ENCODE measurements around the gene ZNF221. TPM values are rescaled to one million over a fixed set of nuclear protein-coding genes. Genes with fewer than 3 reads are reported as not detected.

ZNF221 gene
- total RNA-seq, 1 donor from 2014 or later: 6.1 TPM

DNA sequence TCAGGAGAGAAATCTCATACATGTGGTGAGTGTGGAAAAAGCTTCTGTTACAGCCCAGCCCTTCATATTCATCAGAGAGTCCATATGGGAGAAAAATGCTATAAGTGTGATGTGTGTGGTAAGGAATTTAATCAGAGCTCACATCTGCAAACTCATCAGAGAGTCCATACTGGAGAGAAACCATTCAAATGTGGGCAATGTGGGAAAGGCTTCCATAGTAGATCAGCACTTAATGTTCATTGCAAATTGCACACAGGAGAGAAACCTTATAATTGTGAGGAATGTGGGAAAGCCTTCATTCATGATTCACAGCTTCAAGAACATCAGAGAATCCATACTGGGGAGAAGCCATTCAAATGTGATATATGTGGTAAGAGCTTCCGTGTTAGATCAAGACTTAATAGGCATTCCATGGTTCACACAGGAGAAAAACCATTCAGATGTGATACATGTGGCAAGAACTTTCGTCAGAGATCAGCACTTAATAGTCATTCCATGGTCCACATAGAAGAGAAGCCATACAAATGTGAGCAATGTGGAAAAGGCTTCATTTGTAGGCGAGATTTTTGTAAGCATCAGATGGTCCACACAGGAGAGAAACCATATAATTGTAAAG, 15.2 kb downstream of the ZNF221 start:
- TF ChIP-seq, protein P1, sequence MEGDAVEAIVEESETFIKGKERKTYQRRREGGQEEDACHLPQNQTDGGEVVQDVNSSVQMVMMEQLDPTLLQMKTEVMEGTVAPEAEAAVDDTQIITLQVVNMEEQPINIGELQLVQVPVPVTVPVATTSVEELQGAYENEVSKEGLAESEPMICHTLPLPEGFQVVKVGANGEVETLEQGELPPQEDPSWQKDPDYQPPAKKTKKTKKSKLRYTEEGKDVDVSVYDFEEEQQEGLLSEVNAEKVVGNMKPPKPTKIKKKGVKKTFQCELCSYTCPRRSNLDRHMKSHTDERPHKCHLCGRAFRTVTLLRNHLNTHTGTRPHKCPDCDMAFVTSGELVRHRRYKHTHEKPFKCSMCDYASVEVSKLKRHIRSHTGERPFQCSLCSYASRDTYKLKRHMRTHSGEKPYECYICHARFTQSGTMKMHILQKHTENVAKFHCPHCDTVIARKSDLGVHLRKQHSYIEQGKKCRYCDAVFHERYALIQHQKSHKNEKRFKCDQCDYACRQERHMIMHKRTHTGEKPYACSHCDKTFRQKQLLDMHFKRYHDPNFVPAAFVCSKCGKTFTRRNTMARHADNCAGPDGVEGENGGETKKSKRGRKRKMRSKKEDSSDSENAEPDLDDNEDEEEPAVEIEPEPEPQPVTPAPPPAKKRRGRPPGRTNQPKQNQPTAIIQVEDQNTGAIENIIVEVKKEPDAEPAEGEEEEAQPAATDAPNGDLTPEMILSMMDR (IDR thresholded peaks at IDR 0.05; ENCODE audit: insufficient read depth, low read length, severe bottlenecking): no peak
- no peaks in the 10 kb centered on the region for H3K27me3 ChIP-seq (ENCODE audit: control insufficient read depth, insufficient read depth, low read length)
- no peak for DNase-seq (ENCODE audit: low read depth)
- no peak for FAIRE-seq
- H3K4me3 ChIP-seq (ENCODE audit: low read depth, low read length): no peak overlapping the region
- H3K36me3 ChIP-seq (ENCODE audit: control insufficient read depth, insufficient read depth, low read length): peaks cover 2% of the 10 kb centered on the region

DNA sequence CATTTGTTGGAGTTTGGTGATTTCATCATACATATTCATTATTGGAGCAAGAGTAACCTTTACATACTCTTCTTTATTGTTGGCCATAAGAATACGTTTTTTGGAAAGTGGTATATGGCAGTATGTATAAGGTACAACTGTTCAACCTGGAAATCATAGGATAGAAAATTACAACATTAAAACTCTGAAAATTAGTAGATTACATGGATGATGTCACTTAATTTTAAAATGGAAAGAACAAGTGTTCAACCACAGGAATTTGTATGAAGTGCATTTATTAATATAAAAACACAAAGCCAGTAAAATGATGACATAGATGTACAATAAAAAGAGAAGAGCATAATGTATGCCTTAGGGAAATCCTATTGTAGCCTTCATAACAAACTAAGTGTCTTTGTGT, 25.7 kb downstream of the ZNF221 start:
- no peaks in the 10 kb centered on the region for H3K27me3 ChIP-seq (ENCODE audit: control insufficient read depth, insufficient read depth, low read length)
- no peak for DNase-seq (ENCODE audit: low read depth)
- FAIRE-seq: no peak
- H3K36me3 ChIP-seq (ENCODE audit: control insufficient read depth, insufficient read depth, low read length): no peaks in the 10 kb centered on the region
- TF ChIP-seq, protein P1 (IDR thresholded peaks at IDR 0.05; ENCODE audit: insufficient read depth, low read length, severe bottlenecking): no peak
- H3K4me3 ChIP-seq (ENCODE audit: low read depth, low read length): no peak overlapping the region

DNA sequence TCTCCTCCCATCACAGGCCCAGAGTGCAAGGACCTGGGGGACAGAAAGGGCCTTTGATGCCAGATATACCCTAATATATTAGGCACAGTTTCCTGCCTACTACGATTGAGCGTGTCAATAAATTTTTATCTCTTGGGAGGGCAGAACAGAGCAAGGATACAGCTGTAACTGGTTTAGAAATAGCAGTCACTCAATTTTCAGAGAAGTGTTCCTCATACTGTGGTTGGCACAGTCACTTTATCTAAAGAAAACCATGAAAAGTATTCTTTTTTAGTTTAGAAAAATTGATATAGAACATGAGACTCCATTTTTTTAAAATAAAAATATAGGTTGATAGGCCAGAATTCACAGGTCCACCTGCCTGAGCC, 32.5 kb downstream of the ZNF221 start:
- DNase-seq (ENCODE audit: low read depth): no peak
- FAIRE-seq: no peak
- Histone ChIP-seq H3K4me3 (ENCODE audit: low read depth, low read length) (peak overlapping the region; percentile 88), H3K27me3 (ENCODE audit: control insufficient read depth, insufficient read depth, low read length) (no peaks in the 10 kb centered on the region), H3K36me3 (ENCODE audit: control insufficient read depth, insufficient read depth, low read length) (no peaks in the 10 kb centered on the region)
- TF ChIP-seq, protein P1 (IDR thresholded peaks at IDR 0.05; ENCODE audit: insufficient read depth, low read length, severe bottlenecking): no peak

- no peaks in the 10 kb centered on the region for H3K27me3 ChIP-seq (ENCODE audit: control insufficient read depth, insufficient read depth, low read length)
- peak; percentile 94 for DNase-seq (ENCODE audit: low read depth)
- TF ChIP-seq, protein P1 (IDR thresholded peaks at IDR 0.05; ENCODE audit: insufficient read depth, low read length, severe bottlenecking): no peak
- H3K4me3 ChIP-seq (ENCODE audit: low read depth, low read length): peak within 1 kb of the TSS; percentile 88
- peak; percentile 95 for FAIRE-seq
- no peaks in the 10 kb centered on the region for H3K36me3 ChIP-seq (ENCODE audit: control insufficient read depth, insufficient read depth, low read length)
Observed at GRCh38 chr19:43983912-43984686, 33.1 kb downstream of the ZNF221 start, which contains the start of gene ZNF155. Gene ZNF155, plus strand, starts transcription at chr19:43984188. Its CDS starts 4,356 bp downstream, at chr19:43988544.

DNA sequence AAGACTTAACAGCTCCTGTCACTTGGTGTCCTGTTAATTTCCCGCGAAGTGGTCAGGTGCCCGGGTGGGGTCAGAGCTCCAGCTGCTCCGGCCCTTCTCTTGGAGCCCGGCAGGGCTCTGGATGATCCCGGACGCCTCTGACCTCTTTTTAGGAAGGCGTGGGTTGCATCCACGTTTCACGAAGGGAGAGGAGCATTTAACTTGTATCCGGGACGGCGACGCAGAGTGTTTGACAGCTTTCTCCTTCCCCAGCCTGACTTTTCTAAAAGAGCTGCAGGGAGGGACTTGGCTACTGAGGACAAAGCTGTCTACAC, 33.6 kb downstream of the ZNF221 start:
- FAIRE-seq (no peak), DNase-seq (ENCODE audit: low read depth) (no peak)
- Histone ChIP-seq H3K4me3 (ENCODE audit: low read depth, low read length) (peak overlapping the region; percentile 88), H3K36me3 (ENCODE audit: control insufficient read depth, insufficient read depth, low read length) (peaks cover 2% of the 10 kb centered on the region), H3K27me3 (ENCODE audit: control insufficient read depth, insufficient read depth, low read length) (no peaks in the 10 kb centered on the region)
- TF ChIP-seq, protein P1 (IDR thresholded peaks at IDR 0.05; ENCODE audit: insufficient read depth, low read length, severe bottlenecking): no peak
